GM19239 (cell line): ENCODE measurements around the gene SDHAF1.
"Not testable (repeated sequence)": the region's sequence is repeated elsewhere in the genome, so short reads cannot be mapped to it uniquely, and the experiment has no call there.

Experiments used
- DNase-seq: peaks from one replicate; pipeline ENCODE4 v3.0.0; 2011; ENCODE audit warnings: low spot score; ENCODE audit not compliant: insufficient read length
- FAIRE-seq: peaks from 2 replicates; lab custom pipeline; 2011; peaks lifted over from hg19 to GRCh38; lab: Jason Lieb, UNC

Gene SDHAF1

DNA sequence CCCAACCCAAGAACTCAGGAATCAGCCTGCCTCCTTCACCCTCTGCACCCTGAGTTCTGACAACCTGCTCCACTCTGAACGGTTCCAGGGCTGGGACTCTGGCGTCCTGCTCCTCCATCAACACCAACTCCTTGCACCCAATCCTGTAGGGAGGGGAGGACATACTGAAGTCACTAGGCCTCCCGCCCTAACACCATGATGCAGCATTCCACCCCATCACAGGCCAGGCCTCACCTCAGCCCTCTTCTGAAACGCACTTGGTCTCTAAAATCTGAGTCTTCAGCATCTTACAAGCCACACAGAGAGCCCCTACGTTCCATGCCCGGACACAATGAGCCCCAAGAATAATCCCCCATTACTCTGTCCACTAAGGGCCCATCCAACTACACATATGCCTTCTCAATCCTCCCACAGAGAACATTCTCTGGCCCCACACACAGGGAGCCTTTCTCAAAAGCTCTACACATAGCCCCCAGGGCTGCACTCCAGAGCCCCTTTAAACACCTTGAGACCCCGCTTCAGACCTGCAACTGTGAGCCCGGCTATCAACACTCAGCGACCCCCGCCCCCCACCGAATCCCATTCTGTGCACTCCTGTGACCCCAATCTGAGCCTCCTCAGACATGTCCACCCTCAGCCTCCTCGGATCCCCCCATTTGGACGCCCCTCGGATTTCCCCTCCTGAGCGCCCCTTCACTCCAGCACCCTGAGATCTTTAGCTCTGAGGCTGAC is 18.5 kb downstream of the SDHAF1 start:
- DNase-seq: no peak
- FAIRE-seq: no peak

DNA sequence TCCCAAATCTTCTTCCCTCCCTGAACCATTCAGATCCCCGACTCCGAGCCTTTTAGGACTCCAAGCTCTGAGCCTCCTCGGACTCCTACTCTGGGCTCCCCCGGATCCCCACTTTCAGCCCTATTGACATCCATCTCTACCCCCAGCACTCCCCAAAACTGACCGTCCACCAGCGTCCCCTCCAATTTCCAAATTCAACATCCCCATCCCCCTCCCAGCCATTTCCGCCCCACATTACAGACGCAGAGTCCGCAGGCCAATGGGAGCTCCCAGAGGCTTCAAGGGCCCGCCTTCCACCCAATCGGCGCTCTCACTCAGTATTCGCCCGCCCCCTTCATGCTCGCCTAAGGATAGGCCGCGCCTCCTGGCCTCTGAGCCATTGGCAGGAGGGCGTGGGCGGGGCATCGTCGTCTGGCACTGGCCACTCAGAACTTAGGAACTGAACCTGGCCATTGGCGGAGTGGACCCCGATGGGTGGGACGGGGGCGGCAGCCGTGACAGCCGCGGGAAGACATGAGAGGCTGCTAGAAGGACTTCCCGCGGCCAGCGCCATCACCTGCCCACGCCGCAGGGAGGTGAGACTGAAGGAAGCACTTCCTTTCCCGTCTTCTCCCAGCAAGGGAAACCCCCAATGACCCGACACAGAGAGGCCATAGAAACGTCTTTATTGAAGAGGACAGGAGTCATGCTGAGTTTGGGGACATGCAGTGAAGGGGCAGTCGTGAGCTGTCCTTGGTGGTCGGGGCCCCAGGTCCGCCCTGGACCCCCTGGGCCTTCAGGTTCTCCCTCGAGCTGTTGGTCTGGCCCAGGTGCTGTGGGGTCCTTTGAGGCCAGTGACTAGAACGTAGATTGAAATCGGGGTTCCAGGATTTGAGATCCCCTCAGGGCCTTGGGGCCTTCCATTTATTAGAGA is 19.3 kb downstream of the SDHAF1 start, which contains the start of gene ALKBH6:
TSS of gene ALKBH6 (minus strand) at position 202 of the 913 bp plus-strand sequence. CDS start 816 bp downstream, outside the sequence.
- DNase-seq (peak; percentile 99), FAIRE-seq (peak; percentile 100)

DNA sequence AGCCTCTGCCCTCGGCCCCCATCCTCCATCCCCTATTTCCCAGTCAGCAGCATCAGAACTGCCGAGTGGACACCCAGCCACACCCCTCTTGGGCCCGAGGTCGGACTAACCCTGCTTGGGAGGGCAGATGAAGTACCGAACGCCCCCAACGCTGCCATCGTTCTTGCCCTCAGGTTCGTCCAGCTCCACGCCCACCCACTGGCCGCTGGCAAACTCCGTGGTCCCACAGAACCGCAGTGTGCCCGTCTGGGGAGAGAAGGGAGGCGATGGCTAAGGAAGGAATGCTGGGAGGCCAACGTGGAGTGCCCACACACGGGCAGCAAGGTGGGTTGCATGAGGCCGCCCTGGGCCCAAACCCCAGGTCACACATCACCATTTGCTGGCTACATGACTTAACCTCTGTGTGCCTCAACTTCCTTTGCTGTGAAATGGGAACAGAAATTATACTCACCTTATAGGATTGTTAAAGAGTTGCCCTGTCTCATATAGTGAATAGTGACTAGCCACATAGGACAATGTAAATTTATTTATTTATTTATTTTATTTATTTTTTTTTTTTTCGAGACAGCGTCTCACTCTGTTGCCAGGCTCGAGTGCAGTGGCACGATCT is 24.2 kb downstream of the SDHAF1 start:
- no peak for FAIRE-seq
- no peak for DNase-seq

- FAIRE-seq (no peak), DNase-seq (no peak)
These were observed 28.4 kb downstream of the SDHAF1 start for GRCh38 chr19:36023432-36023831.

GRCh38 chr19:36025541-36025940 is 30.6 kb downstream of the SDHAF1 start:
- DNase-seq (no peak), FAIRE-seq (no peak)

DNA sequence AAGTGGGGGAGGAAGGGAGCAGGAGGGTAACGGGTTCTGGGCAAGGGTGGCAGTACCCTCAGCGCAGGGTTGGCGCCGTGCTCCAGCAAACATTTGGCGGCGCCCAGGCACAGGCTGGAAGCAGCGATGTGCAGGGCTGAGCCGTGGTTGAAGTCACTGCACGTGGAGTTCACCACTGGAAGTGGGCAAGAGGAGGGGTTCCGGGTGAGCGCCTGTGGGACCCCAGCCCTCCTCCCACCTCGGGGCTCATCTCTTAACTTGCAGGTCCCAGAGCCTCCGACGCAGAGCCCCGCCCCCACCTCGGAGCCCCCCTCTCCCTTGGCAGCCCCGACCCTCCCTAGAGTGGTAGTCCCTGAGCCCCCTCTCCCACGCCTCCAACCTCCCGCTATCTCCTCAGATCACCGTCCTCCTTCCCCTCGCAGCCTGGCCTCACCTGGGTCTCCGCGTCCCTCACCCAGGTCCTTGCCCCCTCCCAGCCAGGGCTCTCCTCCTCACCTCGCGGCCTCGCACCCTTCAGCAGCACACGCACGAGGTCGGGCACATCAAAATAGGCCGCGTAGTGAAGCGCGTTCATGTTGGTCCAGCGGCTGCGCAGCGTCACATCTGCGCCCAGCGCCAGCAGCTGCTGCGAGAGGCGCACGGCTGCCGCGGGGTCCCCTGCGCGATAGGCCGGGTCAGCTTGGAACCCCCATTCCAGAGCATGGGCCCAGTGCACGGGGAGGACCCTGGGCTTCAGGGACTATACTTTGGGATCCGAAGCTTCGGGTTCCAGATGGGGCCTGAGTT is 31.3 kb downstream of the SDHAF1 start:
- DNase-seq: no peak
- FAIRE-seq: no peak

GRCh38 chr19:36027696-36028095 is 32.7 kb downstream of the SDHAF1 start:
- no peak for DNase-seq

GRCh38 chr19:36028313-36029041 is 33.5 kb downstream of the SDHAF1 start:
- FAIRE-seq (no peak), DNase-seq (no peak)

More at GRCh38 chr19:36027696-36028095, 32.7 kb downstream of the SDHAF1 start:
- FAIRE-seq: no peak

DNA sequence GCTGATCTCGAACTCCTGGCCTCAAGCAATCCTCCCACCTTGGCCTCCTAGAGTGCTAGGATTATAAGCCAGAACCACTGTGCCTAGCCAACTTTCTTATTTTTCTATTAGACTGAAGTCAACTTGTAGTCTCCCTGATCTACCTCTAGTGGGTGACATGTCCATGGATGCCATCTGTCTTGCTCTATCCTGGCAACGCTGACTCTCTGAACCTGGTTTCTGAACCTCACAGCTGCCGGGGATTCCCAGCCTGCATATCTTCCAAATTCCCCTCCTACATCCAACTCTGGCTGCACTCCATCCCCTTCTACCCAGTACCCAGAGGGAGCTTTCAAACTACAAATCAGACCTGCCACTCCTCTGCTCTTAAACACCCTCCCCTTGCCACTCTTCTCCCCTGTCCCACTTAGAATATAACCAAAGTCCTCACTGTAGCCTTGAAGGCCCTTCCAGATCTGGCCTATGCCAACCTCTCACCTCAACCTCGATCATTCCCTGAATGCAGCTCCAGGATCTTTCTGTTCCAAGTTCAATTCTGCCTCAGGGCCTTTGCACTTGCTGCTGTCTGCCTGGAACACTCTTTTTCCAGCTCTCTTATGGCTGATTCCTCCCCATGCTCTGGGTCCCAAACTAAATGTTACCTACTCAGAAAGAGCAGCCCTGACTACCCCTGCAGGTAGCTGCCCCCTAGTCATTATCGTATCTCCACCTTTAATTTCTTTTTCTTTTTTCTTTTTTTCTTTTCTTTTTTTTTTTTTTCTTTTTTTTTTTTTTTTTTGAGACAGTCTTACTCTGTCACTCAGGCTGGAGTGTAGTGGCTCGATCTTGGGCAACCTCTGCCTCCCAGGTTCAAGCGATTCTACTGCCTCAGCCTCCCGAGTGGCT is 35.5 kb downstream of the SDHAF1 start:
- FAIRE-seq: no peak
- no peak for DNase-seq

GRCh38 chr19:36031308-36031707 is 36.3 kb downstream of the SDHAF1 start:
- DNase-seq (no peak), FAIRE-seq (no peak)

GRCh38 chr19:36032251-36033104 is 37.5 kb downstream of the SDHAF1 start, which contains the start of gene CLIP3:
Gene CLIP3, minus strand, starts transcription at chr19:36032873. Its CDS starts 516 bp downstream, at chr19:36032357.
- FAIRE-seq (no peak), DNase-seq (peak; percentile 66)

GRCh38 chr19:36040495-36040894 is 45.5 kb downstream of the SDHAF1 start:
- no peak for FAIRE-seq

GRCh38 chr19:36041092-36041491 is 46.1 kb downstream of the SDHAF1 start:
- not testable (repeated sequence) for FAIRE-seq, DNase-seq

More at GRCh38 chr19:36040495-36040894, 45.5 kb downstream of the SDHAF1 start:
- no peak for DNase-seq

- DNase-seq: no peak
- no peak for FAIRE-seq
These were observed 46.8 kb downstream of the SDHAF1 start for GRCh38 chr19:36041831-36042230.

DNA sequence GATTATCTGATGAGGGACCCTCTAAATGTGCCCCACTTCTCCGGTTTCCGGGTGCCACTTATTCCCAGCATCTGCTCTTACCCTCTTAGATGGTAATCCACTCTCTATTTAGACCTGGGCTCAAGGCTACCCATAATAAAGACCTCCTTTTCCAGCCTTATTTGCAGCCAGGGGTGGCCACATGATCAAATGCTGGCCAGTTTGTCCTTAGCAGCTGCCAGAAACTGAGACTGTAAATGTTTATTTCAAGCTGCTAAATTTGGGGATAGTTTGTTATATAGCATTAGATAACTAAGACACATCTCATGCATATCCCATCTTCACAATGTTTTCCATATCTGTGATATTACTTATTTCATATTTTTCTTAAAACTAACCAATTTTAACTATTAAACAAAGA is 49.0 kb downstream of the SDHAF1 start:
- DNase-seq: no peak
- no peak for FAIRE-seq
